HL-60/S4 (cell line): ENCODE measurements around the gene MYL4.

Experiments
- in situ Hi-C: fragments of 300-500 bp; cut with MboI; formaldehyde crosslinking; loops from 2 replicates; pipeline ENCODE4 v1.14.3; 2022; ENCODE audit warnings: low sequenced_read_pairs

Gene MYL4

DNA sequence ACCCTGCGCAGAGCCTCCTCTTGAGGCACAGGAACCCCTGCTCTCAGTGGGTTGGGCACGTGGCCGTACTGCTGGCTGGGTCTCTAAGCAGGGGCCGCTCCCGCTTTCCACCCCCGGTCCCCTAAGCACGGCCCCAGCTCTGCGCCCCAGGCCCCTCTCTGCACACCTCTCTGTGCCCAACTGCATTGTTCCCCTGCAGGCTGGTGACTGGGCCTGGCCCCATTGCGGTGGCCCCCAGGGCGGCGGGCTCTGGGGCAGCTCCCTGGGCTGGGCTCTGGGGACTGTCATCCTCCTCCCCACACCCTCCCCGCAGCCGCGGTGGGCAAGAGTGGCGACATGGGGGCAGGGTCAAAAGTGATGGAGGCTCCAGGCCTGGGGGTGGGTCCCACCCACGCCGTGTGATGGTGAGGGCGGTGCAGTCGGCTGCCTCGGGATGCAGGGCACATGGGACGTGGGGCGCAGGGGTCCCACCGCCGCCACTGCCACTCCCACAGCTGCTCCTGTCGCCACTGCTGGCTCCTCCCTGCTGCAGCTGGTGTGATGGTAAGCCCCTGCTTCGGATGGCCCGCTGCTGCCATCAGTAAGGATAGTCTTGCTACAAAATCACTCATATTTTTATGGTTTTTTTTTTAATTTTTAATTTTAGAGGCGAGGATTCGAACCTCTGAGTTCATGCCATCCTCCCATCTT is 29.3 kb downstream of the MYL4 start:
- in situ Hi-C loops = loop anchor here (10.0 kb wide), 1 partner anchor 376 kb away; no protein-coding TSS in a partner anchor

GRCh38 chr17:47239619-47239966 is 30.4 kb downstream of the MYL4 start:
- in situ Hi-C loops = loop anchor here (10.0 kb wide), 1 partner anchor 375 kb away; no protein-coding TSS in a partner anchor

- in situ Hi-C loops = loop anchor here (10.0 kb wide), 1 partner anchor 375 kb away; no protein-coding TSS in a partner anchor
Measured at GRCh38 chr17:47239967-47240651, 31.0 kb downstream of the MYL4 start.

GRCh38 chr17:47240806-47241205 is 31.7 kb downstream of the MYL4 start:
- in situ Hi-C loops = no loop called here

GRCh38 chr17:47242648-47243047 is 33.5 kb downstream of the MYL4 start:
- in situ Hi-C loops = no loop called here

DNA sequence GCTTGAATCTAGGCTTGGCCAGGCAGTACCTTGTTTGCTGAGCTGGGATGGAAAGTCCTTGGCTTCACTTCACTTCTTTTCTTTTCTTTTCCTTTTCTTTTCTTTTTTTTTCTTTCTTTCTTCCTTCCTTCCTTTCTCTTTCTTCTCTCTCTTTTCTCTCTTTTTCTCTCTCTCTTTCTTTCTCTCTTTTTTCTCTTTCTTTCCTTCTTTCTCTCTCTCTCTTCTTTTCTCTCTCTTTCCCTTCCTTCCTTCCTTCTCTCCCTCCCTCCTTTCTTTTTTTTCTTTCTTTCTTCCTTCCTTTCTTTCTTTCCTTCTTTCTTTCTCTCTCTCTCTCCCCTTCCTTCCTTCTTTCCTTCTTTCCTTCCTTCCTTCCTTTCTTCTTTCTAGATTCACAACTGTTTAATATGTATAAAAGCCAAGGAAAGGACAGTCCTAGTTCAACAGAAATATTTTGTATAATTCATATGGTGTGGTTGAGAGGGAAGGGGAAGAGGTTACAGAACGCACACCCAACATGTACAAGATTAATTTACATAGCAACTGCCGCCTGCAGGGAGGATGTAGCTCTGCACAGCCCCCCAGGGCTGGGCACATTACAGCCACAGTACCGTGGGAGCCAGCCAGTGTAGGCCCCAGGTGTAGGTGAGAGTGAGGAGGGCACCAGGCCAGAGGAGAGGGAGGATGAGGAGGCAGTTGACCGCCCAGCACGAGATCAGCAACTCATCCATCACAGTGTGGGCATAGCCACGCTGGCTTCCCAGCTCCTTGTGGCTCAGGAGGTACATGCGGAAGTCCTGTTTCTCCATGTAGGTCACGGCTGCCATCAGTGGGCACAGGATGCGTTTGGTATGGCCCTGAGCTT is 34.8 kb downstream of the MYL4 start:
- in situ Hi-C loops = no loop called here

DNA sequence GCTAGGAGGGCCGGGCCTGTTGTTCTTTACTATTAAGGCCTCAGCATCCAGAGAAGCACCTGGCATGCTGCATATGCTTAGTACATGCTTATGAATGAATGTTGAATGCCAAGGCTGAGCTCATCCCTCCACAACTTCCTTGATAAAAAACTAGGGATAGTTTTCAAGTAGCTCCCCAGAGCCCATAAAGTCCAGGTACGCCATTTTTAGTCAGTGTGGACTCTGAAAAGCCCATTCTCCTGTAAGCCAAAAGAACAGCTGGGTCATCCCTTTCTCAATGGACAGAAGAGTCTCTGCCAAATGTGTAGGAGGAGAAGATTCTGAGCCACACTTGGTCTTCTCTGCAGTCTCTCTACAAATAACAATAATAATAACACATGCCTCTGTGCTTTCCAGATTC is 35.5 kb downstream of the MYL4 start:
- in situ Hi-C loops = no loop called here

DNA sequence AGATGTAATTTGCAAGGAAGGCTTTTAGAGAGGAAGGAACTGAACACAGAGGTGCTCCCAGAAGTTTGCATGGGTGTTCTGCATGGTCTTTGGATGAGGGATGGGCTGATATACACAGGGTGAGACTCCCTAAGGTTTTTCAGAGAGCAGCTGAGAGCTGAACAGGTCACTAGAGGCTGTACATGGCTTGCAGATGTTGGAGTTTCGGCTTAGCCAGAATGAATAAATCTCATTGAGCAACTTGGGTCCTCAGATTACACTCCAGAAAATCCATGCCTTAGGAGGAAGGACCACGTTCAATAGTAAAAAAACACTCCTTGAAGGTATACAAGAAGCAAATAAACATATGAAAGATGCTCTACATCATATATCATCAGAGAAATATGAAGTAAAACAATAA is 37.0 kb downstream of the MYL4 start:
- in situ Hi-C loops = no loop called here

- in situ Hi-C loops = no loop called here
Measured at GRCh38 chr17:47250855-47251254, 41.7 kb downstream of the MYL4 start.

- in situ Hi-C loops = no loop called here
Measured at GRCh38 chr17:47251421-47251940, 42.3 kb downstream of the MYL4 start.

GRCh38 chr17:47252209-47252608 is 43.1 kb downstream of the MYL4 start:
- in situ Hi-C loops = no loop called here

DNA sequence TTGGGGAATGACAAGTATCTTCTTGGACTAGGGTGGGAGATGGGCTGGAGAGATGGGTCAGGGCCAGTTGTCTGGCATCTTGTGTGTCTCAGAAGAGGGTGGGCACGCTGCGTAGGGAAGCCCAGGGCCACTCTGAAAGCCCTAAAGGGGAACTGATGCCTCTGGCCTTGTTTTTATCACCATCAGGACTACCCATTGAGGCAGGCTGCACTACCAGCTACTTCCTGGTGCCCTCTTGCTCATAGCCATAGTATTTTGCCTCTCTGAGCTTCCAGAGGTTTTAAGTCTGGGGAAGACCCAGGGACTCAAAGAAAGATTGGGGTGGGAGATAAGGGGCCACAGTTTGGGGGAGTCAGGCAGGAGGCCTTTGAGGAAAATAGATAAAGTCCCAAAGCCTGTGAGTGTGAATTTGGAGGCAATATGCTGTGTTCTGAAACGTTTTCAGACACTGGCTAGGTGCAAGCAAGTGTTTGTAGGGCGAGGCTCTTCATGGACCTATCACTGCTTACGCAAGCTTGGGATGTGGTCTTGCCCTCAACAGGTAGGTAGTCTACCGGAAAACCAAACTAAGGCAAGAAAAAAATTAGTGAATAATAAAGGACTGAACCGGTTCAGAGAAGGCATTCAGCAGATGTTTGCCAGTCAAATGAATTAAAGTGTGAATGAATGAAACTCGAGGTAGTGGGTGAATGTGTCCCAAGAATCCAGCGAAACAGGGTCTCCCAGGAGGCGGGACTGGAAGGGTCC is 43.8 kb downstream of the MYL4 start:
- in situ Hi-C loops = no loop called here

- in situ Hi-C loops = no loop called here
Measured at GRCh38 chr17:47253541-47254402, 44.6 kb downstream of the MYL4 start, which contains the start of gene ITGB3. ITGB3 (plus strand) TSS chr17:47253827; CDS start chr17:47253862, 35 bp downstream.

GRCh38 chr17:47254403-47254943 is 45.3 kb downstream of the MYL4 start:
- in situ Hi-C loops = no loop called here

- in situ Hi-C loops = no loop called here
Measured at GRCh38 chr17:47257651-47258339, 48.6 kb downstream of the MYL4 start.

DNA sequence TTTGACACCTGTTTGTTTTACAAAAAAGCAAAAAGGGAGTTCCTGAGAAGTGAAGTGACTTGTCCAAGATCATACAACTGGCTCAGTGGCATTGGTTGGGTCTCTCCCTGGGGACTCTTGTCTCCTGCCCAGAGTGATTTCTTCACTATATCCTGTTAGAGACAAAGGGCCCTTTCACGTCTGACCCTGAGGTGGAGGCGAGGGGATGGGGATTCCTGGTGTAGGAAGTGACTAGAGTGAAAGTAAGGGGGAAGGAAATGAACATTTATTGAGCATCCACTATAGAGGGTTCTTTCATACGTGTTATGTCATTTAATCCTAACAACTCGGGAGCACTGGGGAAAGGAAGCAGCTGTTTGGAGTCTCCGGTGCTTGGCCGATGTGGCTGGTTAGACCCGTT is 53.4 kb downstream of the MYL4 start:
- in situ Hi-C loops = no loop called here

- in situ Hi-C loops = no loop called here
Measured at GRCh38 chr17:47264166-47264565, 55.0 kb downstream of the MYL4 start.

DNA sequence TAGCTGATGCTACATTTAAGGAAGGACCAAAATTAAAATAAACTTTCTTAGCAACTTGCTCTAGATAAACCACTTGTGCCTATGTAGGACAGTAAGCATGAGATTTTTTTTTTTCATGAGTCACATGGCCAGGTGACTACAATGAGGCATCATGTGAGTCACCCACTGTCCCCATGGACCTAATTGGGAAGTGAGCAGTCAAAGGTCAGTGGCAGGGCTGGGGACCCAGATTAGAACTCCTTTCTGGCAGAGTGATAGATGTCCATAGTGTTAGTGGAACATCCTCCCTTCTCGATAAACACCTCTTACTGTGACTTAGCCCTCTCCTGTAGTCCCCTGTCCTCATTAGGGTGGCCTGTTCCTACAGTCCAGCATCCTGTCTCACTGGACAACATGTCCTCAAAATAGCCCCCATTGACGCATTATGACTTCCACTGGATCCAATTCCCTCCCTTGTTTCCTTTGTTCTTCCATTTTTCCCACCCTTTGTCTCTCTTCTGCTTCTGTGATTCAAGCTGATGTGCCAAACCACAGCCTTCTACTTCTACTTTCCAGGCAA is 56.9 kb downstream of the MYL4 start:
- in situ Hi-C loops = no loop called here
